Effector CD4-positive, alpha-beta T cell (primary cell): ENCODE measurements around the gene TSPAN3.

Experiments
- DNase-seq: peaks from one replicate; pipeline ENCODE4 v3.0.0-alpha.2; 2020

The TSPAN3 gene

DNA sequence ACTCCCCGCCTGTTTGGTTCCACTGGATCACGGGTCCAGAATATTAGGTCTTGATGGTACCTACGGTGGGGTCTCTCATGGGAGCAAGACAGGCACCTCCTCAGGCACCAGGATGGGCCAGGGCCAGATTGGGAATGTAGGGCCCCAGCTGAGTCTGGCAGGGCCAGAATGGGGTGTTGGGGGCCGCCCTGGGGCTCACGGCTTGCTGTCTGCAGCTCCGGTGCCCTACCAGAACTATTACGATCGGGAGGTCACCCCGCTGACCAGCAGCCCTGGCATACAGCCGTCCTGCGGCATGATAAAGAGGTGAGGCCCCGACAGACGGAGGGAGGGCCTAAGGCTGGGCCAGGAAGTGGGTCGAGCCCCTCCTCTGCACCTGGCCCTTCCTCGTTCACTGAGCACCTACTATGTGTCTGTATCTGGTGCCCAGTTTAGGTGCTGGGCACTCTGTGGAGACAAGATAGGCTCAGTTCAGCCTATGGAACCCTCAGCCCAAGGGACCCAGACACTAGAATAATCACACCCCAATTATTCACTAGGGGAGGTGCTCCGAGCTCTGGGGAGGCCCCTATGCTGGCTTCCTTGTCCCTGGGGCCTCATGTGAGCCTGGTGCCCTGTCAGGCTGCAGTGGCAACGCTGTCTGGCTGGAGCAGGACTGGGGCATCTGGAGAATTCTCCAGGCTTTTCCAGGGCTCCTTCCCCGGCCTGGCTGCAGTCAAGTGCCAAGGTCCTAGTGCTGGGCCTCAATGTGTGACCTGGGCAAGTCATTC, 38.1 kb downstream of the TSPAN3 start:
- no peak for DNase-seq

DNA sequence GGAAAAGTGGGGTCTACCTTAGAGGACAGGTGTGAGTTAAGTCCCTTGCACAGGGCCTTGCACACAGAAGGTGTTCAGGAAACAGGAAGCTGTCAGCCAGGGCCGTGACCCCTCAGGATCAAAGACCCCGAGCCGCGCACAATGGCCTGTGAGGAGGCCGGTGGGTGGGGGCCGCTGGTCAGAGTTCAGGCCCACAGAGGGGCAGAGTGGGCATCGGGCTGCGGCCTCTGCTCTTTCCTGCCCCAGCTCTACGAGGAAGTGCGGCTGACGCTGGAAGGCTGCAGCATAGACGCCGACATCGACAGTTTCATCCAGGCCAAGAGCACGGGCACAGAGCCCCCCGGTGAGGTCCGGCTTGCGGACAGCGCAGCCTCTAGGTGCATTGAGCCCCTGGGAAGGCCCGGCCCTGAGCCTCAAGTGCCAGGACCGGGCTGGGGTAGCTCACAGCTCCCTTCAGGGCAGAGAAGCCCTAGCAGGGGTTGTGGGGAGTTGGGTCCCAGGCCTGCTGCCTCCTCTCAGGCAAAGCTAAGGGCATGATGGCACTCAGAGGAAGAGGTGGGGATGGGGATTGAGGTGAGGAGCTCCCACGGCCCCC, 38.8 kb downstream of the TSPAN3 start:
- DNase-seq = no peak

DNA sequence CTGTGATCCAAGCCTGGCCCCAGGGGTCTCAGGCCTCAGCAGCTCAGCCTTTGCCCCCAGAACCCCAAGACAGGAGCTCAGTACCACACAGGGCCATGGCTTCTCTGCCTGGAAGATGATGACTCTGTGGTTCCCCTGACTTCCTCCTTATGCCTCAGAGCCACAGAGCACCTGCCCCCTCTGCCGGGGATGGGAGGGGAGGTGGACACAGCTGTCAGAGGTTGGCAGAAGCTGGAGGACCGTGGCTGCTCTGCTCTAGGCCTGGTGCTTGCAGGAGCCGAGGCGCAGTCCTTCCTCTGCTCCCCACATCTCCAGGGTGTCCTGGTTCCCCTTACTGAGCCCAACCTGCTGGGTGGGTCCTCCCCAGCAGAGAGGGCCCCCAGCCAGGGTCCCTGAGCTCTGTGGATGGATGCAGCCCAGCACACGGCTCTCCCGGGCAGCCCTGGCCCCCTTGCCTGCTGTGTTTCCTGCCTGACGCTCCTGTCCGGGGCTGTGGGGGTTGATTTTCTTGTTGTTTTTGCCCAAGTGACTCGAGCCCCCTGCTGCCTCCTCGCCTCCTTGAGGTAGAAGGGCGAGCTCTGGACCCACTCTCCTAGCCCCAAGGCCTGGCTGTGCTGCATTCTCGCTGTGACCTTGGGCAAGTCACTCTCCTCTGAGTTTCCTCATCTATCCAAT, 39.4 kb downstream of the TSPAN3 start:
- no peak for DNase-seq

DNA sequence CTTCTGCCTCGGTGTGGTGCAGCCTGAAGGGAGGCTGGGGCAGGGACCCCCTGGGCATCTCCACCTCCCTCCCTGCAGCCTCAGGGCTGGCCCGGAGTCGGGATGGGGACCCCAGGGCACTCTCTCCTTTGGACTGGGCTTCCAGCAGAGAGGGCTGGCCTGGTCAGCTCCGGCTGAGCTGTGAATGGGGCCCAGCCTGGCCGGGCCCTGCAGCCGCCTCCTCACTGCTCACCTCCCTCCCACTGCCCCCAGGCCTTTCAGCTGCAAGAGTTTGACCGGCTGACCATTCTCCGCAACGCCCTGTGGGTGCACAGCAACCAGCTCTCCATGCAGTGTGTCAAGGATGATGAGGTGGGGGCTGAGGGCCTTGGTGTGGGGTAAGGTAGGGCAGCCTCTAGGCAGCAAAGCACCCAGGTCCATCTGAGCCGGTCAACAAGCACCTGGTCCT, 40.0 kb downstream of the TSPAN3 start:
- DNase-seq = no peak

DNA sequence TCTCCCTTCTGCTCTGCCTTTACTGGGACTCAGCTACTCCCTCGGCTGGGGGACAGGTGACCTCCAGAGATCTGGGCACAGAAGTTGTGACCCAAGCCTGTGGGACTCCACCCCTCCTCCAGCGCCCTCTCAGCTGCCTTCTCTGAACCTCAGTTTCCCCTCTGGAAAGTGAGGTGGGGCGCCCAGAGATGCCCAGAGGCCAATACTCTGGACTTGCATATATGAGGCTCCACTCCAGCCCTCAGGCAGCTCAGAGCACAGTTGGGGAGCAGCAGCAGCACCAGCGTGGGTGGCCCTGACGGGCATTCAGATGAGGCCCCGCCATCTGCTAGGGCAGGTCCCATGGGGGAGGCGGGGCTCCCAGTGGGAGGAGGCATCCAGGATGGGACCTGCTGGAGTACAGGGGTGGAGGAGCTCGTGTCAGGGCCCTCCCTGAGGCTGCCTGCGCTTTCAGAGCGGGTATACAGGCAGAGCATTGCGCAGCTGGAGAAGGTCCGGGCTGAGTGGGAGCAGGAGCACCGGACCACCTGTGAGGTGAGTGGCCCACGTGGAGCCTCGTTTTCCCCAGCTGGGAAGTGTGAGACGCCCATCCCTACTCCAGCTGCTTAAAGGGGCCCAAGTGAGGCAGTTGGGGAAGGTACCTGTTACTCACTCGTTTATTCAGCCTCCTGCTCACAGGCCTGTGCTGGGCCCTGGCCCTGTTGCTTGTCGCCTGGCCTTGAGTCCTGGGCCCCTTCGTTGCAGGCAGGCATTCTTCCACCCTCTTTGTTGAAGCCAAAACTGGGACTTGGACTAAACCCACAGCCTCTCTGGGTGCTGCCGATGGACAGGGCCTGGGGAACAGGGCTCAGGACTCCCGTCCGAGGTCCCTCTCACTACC, 40.6 kb downstream of the TSPAN3 start:
- no peak for DNase-seq

DNA sequence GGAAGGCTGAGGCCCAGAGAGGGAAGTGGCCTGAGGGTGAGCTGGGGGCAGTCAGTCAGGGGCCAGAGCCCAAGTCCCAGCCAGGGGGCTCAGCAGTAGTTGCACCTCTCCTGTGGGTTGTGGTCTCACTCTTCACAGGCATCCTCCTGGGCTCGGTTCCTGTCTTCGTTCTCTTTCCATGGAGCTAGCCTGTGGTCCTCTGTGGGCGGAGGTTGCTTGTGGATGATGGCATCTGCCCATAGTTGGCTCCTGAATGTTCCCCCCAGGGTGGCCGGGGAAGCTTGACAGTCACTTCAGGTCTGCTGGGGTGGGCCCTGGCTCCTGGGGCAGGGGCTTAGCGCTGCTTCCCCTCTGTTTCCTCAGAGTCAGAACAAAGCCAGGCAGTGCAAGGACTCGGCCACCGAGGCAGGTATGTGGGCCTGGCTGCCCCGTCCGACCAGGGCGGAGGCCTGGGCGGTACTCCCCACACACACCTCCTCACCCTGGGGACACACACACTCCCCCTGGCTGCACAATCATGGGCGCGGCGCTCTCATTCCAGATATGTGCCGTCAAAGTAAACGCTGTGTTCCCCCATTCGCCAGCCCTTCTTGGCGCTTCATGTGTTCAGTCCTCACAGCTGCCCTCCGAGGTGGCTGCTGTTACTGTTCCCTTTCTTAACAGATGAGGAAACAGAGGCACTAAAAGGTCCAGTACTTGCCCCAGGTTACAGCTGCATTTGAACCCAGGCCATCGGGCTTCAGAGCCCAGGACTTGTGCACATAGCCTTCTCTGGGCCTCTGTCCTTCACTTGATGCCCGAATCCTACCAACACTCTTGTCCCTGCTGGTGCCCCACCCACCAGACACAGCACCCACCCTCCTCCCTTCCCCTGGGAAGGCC, 41.5 kb downstream of the TSPAN3 start:
- DNase-seq = no peak

DNA sequence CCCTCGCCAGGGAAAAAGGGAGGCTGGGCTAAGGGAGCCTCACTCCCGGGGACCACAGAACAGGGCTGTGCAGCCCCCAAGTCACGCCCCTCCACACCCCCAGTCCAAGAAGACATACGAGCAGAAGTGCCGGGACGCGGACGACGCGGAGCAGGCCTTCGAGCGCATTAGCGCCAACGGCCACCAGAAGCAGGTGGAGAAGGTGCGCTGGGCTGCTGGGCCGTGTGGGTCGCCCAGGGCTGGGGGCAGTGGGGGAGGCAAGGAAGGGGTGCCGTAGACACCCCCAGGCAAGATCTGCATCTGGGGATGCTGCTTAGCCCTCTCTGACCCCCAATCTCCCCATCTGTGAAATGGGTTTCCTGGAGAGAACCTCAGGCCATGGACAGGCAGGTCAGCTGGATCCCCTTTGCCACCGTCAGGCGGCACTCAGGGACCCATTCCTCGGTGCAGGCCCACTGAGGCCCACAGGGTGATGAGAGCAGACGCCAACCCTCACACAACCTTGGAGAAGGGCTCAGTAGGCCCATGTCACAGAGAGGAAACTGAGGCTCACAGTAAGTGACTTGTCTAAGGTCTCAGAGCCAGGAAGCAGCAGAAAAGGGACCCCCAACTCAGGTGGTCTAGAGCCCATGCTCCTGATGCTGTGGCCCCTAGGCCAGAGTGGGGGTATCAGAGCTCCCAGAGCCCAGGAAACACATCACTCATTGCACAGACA, 42.3 kb downstream of the TSPAN3 start:
- no peak for DNase-seq

DNA sequence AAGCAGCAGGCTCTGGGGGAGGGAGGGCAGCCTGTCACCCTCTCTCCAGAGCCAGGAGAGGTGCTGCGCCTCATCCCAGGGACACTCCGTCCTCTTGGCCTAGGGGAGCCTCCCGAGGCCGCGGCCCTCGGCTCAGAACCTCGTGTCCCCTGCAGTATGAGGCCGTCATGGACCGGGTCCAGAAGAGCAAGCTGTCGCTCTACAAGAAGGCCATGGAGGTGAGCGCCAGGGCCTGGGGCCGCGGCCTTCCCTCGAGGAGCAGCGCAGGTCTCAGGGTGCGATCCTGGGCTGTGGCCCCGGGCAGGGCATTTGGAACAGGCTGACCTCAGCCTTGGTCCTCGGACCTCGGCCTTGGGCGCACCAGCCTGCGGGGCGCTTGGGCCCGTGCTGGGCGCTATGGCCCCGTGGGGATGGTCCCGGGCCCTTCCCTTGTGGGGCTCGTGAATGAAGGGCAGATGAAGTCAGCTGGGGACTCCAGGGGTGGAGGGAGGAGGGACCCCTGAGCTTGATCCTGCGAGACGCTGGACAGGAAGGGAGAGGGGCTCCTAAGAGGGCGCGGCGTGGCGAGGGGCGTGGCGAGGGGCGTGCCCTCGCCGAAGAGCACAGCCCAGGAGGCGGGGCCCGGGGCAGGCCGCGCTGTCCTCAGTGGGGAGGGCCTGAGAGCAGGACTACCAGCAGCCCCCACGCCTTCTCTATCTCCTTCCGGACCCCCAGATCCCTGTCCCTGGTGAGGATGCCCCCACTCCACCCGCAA, 43.0 kb downstream of the TSPAN3 start:
- no peak for DNase-seq

DNA sequence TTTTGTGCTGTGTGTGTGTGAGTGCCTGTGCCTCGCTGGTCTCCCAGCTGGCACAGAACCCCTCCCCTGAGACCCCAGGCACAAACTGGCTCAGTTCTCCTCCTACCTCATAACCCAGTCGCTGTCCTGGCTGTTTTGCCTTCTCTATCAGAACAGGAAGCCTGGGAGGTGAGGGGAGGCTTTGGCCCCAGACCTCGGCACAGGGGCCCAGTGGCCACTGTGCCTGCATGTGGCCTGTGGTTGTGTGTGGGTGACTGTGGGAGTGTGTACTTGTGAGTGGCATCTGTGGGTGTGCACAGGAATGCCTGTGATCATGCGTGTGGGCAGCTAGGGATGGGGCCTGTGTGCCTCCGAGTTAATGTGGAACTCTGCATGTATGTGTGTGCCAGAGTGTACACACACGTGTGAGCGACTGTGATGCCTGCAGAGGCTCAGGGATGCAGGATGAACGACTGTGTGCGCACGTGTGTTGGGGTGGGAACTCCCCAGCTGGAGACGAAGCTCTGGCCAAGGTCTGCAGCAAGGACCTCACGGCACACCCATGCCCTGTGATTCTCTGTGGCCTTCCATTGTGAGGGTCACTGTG, 43.7 kb downstream of the TSPAN3 start:
- DNase-seq = no peak

DNA sequence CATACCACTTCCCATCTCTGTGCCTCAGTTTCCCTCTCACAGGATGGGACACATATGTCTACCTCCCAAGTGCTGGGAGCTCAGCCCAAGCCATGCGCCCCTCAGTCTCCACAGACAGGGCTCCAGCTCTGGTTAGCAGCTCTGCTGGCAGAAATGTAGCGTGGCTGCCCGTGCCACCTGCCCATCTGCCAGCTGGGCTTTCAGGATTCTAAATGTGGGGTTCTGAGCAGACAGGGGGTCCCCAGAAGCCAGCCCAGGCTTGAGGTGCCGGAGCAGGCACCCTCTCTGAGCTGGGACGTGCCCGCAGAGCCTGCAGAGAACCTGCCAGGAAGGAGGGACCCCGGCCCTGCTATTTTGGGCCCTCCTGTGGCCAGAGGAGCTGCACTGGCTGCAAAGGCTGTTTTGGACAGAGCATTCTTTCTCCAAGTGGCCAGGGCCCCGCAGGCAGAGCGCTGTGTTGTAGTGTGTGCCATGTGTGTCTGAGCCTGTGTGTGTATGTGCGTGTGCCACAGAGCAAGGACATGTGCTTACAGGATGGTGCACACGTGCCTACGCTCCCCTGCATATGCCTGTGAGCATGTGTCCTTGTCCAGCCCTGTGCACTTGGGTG, 44.3 kb downstream of the TSPAN3 start:
- DNase-seq = no peak

DNA sequence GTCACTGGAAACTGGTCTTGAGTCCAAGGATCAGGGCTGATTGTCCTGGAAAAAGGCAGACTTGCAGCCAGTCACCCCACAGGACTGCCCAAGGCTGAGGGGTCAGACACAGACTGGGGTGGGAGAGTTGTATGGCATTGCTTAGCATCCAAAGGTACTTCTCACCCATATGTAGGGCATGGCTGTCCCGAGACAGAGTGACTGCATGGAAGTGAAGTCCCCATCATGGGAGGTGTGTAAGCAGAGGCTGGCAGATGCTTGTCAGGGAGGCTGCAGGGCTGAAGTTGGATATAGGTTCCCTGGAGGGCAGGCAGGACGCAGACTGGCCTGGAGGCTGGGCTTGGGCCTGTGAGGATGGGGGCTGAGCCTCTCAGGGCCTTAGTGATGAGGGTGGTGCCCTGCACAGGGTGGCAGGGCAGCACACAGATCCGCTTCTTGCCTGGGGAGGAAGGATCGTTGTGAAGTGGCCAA, 44.9 kb downstream of the TSPAN3 start:
- peak; percentile 1 for DNase-seq

DNA sequence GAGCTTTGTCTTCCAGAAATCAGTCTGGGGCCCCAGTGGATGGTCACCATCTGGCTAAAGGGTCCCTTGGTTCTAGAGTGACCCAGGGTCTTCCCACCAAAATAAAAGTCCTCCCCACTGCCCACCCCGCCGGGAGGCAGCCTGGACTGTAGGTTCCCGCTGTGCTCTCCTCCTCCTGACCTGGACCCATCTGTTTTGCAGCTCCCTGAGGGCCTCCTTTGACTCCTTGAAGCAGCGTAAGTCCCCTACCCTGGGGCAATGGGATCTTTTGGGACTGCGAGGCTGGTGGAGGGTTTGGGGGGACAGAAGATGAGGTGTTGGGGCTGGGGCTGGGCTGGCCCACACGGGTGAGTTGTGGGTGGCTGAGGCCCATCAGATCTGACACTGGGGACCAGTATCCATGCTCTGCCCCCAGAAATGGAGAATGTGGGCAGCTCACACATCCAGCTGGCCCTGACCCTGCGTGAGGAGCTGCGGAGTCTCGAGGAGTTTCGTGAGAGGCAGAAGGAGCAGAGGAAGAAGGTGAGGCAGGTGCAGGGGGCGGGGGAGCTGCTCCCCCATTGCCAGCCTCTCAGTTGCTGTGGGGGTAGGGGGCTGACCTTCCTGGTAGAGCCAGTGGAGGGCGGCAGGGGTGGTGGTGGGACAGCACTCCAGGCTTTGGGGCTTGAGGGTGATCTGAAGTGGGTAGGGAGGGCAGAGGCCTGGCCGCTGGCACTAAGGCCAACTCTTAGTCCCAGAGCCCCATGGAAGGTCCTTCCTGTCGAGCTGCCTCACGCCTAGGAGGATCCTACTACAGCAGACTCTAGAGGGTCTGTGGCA, 45.6 kb downstream of the TSPAN3 start:
- peak; percentile 0 for DNase-seq

DNA sequence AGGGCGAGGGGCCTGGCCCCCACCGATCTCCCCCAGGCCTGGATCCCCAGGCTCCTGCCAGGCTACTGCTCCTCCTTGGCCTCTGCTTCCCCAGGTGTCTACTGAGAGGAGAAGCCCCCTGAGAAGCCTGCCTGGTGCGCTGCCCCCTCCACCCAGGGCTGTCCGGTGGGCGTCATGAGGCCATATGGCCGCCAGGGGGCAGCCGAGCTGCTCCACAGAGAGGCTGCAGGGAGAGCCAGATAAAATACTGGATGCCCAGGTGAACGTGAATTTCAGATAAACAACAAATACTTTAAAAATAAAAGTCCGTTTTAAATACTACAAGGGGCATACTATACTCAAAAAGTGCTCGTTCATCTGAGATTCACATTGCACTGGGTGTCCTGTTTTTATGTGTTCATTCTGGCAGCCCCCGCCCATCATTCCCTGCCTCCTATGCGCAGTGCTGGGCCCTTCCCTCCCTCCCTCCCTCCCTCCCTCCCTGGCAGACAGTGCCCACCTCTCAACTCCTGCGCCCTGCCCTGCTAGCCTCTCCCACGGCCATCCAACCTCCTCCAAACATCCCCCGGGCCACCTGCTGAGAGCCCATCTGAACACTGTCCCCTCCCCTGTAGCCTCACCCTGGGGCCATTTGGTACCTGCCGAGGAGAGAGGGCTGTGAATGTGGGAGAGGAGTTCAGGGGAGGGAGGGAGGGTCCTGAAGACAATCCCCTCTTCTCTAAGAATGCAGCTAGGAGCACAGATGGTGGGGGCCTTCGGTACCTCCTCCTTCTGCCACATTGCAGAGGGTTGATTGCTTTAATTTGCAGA, 46.4 kb downstream of the TSPAN3 start:
- DNase-seq = peak; percentile 59

DNA sequence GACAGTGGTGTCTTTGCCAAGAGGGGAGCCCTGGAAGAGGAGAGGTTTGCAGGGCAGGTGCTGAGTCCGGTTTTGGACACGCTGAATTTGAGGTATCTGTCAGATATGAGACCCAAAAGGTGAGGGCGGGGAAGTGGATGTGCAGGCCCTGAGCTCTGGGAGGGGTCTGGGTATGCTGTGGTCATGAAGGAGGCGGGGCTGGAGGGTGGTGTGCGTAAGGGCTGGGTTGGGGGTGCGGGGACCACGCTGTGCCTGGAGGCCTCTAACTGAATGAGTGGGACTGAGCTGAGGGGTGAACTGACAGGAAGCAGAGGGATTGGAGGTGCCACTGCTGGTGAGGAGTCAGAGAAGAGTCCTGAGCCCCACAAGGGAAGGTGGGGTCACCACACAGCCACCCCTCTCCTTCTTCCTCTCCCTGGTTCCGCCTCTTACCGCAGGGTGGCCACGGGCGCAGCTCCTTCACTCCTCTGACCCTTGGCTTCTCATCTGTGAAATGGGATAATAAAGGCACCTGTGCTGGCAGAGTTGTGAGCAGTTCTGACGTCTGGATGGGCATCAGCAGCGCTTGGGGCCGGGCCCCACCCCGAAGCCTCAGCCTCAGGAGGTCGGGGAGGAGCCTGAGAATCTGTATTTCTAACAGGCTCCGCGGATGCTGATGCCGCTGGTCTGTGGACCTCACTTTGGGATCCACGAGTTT, 47.2 kb downstream of the TSPAN3 start:
- no peak for DNase-seq

DNA sequence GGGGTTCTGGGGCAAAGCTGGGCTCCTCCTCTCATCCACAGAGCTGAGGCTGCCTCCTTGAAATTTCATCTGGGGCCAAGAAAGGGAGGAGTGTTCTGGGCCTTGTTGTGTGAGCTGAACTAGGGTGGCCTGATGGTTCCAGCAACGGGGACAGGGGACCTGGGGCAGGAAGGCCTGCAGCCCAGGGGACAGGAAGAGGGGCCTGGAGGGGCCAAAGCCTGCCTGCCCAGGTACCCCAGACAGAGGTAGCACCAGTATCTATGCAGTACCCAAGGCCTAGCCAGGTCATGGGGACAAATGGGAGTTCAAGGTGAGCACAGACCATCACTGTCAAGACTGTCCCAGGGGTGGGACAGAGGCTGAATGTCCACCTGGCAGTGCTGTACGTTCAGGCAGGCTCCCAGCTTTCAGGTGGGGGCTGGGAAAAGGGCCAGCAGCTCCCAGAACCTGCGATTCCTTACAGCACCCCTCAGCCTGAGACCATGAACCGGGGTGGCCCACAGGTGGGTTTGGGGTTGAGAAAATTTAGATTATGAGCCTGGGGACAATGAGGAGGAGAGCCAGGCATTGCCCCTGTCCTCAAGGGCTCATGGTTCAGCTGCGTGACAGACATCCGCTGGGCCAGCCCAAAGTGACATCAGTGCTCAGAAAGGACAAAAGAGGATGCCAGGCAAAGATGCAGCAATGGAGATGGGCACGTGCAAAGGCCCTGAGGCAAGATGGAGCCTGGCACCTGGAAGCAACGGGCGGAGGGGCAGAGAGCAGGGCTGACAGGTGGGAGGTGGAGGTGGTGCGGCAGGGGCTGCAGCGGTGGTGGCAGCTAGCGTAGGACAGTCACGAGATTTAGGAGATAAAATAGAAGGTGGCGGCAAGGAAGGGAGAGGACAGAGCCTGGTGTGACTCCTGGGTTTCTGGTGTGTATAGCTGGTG, 48.0 kb downstream of the TSPAN3 start:
- no peak for DNase-seq
